ENCODE results near the gene FAM174C.

DNA sequence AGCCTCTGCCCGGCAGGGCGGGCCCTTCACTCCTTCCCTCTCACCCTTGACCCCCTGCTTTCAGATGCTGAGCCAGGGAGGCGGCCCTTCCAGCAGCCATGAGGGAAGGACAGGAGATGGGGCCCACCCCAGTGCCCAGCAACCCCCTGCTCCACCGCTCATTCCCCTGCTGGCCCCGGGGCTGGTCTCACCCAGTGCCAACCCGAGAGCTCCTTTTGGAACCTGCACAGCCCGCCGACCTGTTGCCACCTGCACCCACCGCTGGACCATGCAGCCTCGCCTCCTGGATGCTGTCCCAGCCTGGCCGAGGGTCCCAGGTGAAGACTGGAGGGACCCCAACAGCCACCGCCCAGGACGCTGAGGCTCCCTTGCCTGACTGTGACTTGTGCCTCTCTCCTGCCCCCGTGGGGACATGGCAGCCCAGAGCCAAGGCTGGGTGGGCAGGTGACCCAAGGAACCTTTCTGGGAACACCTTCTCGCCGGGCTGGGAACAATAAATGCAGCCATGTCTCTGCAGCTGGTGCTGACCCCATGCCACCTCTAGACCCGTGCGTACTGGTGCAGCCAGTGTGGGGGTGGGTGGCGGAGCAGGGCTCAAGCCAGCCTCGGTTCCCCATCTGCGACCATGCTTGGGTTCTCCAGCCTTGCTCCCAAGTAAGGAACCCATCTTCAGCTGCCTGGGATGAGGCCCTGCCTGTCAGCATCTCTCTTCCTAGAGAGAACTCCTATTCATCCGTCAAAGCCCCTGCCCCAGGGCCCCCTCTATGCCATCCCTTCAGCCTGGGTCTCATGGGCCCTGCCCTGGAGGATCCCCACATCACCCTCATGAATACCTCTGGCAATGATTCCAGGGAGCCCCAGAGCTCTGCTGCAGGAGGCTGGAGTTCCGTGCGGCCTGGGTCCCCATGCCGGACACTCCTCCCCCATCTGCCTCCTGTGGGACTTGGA is 3.7 kb downstream of the FAM174C start:
- TF ChIP-seq, protein P1, sequence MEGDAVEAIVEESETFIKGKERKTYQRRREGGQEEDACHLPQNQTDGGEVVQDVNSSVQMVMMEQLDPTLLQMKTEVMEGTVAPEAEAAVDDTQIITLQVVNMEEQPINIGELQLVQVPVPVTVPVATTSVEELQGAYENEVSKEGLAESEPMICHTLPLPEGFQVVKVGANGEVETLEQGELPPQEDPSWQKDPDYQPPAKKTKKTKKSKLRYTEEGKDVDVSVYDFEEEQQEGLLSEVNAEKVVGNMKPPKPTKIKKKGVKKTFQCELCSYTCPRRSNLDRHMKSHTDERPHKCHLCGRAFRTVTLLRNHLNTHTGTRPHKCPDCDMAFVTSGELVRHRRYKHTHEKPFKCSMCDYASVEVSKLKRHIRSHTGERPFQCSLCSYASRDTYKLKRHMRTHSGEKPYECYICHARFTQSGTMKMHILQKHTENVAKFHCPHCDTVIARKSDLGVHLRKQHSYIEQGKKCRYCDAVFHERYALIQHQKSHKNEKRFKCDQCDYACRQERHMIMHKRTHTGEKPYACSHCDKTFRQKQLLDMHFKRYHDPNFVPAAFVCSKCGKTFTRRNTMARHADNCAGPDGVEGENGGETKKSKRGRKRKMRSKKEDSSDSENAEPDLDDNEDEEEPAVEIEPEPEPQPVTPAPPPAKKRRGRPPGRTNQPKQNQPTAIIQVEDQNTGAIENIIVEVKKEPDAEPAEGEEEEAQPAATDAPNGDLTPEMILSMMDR (IDR thresholded peaks at IDR 0.05), result no peak
- no peak for TF ChIP-seq NRF1 (IDR thresholded peaks at IDR 0.05; ENCODE audit: low read depth, low read length)
- TF ChIP-seq, protein P2, sequence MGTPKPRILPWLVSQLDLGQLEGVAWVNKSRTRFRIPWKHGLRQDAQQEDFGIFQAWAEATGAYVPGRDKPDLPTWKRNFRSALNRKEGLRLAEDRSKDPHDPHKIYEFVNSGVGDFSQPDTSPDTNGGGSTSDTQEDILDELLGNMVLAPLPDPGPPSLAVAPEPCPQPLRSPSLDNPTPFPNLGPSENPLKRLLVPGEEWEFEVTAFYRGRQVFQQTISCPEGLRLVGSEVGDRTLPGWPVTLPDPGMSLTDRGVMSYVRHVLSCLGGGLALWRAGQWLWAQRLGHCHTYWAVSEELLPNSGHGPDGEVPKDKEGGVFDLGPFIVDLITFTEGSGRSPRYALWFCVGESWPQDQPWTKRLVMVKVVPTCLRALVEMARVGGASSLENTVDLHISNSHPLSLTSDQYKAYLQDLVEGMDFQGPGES (IDR thresholded peaks at IDR 0.05; ENCODE audit: low read depth, low read length), result no peak
- TF ChIP-seq YY1 (IDR thresholded peaks at IDR 0.05; ENCODE audit: low read depth), result no peak
- no peak for TF ChIP-seq SIN3A (IDR thresholded peaks at IDR 0.05; ENCODE audit: borderline replicate concordance, low read depth, low read length)
- TF ChIP-seq TAF1 (IDR thresholded peaks at IDR 0.05; ENCODE audit: borderline replicate concordance, low read depth, low read length), result no peak

Data from SK-N-SH (cell line).